GM19099 (cell line): ENCODE results near the gene NT5DC4.

ENCODE experiments used
- POLR2A ChIP-seq: IDR thresholded peaks from 3 replicates; pipeline ENCODE4 v1.6.1; 2011; ENCODE audit warnings: low read depth; ENCODE audit not compliant: insufficient read length; ENCODE audit errors: extremely low read depth

Gene NT5DC4

DNA sequence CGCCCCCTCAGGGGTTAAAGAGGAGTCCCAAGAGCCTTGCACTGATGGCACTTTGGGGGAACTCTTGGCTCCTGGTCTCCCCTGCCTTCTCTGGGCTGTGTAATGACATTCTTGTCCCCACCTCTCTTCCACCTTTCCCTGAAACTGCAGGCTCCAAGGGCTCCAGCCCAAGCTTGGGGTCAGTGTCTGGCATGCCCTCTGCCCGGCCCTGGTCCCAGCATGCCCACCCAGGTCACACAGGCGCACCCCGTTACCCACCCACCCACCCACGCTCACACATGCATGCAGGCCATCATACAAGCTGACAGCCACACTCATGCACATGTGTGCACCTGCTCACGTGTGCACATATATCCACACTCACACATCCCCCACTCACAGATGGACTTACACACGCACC lies 6.9 kb upstream of the NT5DC4 start:
- no peak for TF ChIP-seq POLR2A

DNA sequence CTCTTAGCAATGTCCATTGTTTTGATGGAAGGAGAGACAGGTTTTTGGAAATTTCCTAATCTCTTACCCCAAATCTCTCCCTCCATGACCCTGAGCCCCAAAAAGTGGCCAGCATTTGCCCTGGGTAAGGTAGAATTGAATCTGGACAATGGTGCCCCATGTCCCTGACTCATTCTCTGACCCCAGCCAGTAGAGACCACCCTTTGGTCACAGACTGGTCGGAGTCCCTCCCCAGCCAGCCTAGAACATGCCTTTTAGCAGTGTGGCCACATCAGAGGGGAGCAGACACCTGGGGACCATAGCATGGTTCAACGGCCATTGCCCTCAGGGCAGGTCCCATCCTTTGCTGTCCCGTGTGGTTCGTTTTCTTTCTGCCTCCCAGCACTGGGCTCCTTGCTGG lies 6.5 kb upstream of the NT5DC4 start:
- TF ChIP-seq POLR2A = no peak

DNA sequence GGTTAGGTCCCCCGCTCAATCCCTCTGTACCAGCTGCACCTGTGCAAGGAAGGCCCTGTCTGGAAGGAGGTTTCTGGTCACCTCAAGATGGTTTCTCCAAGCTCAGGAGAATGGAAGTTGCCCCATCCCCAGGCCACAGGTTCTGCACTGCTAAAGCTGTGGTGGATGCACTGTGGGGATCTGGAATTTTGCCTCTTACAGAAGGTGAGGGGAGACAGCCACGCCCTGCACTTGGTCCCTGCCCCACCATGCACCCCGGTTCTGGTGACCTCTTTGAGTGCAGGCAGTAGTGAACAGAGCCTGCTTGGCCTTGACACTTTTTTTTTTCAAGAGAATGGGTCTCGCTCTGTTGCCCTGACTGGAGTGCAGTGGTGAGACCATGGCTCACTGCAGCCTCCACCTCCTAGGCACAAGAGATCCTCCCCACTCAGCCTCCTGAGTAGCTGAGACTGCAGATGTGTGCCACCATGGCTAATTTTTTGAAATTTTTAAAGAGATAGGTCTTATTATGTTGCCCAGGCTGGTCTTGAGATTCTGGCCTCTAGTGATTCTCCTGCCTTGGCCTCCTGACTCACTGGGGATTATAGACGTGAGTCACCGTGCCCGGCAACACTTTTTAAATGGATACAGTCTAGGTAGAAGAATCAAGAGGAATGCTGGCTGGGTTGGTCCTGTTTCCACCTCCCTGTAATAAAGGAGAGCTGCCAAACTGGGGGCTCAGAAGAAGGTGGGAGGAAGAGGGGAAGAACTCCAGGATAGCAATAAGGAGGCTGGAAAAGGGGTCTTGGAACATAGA lies 5.8 kb upstream of the NT5DC4 start:
- TF ChIP-seq POLR2A = no peak

DNA sequence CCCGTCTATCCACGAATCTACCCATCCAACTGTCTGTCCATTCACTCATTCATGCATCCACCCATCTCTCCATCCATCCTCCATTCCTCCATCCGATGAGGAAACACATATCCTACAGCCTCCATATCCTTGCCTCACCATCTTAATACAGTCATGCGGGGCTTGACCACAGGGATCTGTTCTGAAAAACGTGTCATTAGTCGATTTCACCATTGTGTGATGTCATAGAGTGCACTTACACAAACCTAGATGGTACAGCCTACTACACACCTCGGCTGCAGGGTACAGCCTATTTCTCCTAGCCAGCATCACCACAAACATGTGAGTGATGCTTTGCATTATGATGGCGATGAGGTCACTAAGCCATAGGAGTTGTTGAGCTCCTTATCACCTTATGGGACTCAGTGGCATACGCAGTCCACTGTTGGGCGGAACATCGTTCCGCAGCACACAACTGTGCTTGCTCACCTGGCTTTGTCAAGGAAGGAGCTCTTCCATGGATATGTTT lies 1.9 kb upstream of the NT5DC4 start:
- no peak for TF ChIP-seq POLR2A

DNA sequence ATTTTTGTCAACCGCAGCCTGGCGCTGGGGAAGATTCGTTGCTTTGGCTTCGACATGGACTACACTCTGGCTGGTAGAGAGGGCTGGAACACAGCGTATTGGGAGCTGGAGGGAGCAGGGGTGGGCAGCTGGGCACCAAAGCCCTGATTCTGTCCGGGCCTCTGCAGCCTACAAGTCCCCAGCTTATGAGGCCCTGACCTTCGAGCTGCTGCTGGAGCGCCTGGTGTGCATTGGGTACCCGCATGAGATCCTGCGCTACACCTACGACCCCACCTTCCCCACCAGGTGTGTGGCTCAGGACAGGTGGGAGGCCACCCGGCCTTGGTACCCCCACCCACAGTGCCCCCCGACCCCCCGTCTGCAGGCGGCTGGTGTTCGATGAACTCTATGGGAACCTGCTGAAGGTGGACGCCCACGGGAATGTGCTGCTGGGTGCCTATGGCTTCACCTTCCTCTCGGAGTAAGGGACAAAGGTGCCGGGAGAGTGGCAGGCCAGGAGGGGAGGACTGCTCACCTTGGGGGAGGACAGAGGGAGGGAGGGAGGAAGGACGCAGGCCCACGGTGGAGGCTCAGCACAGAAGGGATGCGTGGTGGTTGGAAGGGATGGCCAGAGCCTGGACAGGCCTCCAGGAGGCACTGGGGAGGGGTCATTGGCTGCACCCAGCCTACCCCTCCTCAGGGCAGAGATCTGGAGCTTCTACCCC lies 1.2 kb downstream of the NT5DC4 start:
- no peak for TF ChIP-seq POLR2A

DNA sequence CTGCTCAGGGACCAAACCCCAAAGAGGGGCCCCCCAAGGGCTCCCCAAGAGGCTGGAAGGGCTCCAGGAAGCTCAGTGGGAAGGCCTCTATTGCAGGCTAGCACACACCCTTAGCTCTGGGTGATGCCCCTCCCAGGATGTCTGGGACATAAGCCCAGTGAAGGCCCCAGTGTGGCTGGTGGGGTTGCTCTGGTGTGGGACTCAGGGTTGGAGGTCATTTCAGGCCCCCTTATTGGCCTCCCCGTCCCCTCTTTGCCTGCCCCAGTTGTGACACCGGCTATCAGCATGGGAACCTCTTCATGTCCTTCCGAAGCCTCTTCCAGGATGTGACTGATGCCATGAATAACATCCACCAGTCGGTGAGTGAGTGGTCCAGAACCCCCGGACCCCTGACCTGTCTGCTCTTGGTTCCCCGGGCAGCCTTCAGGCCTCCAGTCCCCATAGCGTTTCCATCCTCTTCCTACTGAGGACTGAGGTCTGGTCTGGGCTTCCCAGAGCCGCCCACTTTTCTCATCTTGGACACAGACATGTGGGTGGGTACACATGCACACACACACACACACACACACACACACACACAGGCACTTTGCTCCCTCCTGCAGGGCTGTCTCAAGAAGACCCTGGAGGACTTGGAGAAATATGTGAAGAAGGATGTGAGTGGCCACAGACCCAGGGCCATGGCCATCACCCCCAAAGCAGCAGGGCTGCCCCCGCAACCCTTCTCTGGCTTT lies 2.2 kb downstream of the NT5DC4 start:
- no peak for TF ChIP-seq POLR2A

DNA sequence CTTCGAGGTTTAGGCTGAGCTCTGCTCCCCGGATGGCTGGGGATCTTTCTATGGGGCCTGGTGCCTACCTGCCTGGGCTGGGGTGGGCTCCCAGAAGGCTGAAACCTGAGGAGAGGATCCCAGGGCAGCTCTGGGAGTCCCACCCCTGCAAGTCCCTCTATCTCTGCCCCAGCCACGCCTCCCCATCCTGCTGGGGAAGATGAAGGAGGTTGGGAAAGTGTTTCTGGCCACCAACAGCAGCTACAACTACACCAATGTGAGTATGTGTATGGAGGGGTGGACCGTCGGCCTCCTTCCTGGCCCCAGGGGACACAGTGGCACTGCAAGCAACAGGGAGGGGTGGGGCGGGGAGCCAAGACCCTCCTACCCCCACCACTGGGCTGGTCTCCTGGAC lies 2.7 kb downstream of the NT5DC4 start:
- TF ChIP-seq POLR2A = no peak

DNA sequence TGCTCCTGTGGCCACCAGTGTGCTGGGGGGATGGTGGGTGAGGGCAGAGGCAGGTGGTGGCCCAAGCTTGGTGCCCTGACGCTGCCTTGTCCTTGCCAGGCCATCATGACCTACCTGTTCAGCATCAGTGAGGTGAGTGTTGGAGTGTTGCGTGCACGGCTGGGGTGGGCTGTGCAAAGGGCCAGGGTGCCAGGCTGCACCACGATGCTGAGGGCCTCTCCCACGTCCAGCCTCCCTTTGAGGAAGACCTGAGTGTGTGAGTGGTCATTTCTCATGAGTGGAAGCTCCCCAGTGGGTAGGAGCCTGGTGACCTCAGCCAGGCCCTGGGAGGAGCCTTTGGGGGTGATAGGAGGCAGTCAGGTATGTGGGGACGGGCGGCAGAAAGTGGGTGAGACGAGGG lies 3.2 kb downstream of the NT5DC4 start:
- no peak for TF ChIP-seq POLR2A

DNA sequence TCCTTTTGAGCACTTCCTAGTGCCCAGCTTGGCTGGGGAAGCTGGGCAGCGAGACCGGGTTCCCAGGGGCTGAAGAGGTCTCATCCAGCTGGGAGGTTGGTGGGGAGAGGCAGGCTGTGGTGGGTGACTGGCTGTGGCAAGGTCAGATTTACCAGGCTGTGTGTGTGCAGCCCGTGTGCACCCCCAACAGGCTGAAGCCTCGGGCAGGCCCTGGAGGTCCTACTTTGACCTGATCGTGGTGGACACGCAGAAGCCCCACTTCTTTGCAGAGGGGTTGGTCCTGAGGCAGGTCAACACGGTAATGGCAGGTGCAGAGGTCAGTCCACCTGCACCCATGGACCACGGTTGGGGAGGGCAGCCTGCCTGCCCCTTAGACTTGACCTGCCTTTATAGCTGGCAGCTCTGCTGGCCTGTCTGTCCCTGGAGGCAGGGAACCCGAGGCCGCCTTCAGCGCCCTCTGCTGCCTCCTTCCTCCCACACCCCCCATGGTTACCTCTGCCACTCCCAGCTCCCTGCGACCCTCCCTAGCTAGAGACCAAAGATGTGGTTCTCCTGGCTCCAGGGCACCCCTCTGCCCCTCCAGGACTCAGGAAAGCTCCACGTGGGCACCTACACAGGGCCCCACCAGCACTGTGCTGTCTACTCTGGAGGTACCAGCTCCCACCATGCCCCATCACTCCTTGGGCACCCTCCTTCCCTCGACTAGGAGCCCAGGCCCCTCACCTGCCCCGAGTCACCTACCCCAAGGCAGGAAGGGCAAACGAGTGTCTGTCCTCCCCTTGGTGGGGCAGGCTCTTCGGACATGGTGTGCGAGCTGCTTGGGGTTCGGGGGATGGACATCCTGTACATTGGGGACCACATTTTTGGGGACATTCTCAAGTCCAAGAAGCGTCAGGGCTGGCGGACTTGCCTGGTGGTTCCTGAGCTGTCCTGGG lies 4.0 kb downstream of the NT5DC4 start:
- TF ChIP-seq POLR2A = no peak

DNA sequence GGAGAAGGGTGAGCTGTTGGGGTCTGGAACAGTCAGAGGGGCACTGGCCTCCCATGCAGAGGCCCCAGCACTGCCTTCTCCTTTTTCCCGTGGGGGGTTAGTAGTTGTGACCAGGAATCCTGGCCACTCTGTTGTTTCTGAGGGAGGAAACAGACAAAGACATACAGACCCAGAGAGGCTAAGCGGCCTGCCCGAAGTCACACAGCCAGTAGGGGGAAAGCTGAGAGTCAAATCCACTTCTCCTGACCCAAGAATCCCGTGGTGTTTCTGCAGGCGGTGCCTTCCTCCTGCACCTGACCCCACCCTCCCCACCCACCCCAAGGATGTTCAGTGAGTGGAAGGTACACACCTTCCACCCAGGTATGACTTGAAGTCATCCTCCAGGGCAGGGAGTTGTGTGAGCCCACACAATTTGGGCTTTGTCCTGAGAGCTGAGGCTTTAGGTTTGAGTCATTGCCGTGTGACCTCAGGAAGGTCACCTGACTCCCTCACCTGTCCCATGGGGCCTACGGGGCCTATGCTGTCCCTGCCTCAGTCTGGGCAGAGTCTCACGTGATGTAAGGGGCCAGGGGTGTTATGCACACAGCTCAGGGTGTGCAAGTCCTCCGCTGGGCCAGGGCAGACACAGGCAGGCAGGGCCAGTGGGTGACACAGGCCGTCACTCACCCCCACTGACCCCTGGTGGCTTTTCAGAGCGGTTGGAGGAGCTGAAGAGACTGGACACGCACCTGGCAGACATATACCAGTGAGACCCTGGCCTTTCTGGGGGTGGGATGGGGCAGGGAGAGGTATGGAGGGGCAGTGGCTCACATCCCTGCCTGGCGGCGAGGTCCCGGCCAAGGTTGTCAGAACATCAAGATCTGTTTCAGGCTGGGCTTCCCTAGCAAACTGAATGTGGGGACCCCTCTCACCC lies 5.0 kb downstream of the NT5DC4 start:
- TF ChIP-seq POLR2A = no peak

DNA sequence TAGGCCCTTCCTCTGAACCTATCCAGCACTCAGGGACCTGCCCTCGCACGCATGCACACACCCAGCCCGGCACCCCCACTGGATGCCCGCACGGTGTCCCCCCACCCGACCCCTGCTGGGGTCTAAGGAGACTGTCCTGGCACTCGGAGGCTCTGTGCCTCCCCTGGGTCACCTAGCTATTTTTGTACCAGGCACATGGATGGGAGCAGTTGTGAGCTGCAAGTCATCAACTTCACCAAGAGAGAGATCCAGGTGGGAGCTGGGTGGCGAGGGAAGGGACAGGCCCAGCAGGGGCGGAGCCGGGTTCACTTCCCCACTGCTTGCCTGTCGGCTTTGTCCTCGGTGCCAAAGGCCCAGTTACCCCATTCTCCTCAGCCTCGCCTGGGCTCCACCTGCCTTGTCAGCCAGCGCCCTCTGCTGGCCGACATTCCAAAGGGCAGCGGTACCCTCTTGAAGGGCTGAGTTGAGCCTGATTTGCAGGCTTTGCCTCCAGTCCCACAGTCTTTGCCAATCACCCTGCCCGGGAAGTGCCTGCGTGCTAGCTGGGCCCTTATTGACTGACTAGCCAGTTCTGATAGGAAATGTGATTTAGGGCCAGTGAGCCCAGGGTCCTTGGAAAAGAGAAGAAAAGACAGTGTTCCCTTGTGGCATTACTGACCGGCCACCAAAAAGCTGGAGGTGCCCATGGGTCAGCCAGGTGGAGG lies 5.8 kb downstream of the NT5DC4 start:
- TF ChIP-seq POLR2A = no peak

DNA sequence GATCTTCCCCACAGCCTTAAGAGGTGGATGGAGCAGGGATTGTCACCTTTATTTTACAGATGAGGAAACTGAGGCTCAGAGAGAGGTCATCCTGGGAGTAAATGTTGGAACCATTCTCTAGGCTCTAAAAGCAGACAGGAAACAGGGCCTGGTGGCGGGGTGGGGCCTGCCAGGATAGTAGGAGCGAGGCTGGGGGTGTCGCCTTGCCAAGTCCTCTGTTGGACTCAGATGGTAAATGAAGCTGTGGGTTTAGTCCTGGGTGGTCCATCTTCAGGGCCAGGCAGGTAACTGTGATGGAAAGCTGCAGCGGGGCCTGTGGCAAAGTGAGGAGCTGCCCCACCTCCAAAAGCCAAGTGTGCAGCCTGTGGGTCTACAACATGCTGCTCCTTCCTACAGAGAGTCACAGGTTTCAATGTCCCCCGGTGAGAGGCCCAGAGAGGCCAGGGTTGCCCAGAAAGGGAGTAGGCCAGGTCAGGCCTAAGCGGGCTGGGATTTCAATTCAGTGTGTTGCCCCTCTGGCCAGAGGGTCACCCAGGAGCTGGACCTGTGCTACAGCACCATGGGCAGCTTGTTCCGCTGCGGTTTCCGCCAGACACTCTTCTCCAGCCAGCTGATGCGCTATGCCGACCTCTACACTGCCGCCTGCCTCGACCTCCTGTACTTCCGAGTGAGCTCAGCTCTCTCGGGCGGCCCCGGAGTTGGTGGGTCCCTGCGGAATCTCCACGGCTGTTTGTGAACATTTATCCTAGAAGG lies 6.6 kb downstream of the NT5DC4 start:
- no peak for TF ChIP-seq POLR2A
